Tibial nerve (tissue), 3 donors: ENCODE measurements around the gene MAP7D3.

ENCODE experiments used
- CTCF ChIP-seq, 5 experiments: fragments of 200-600 bp in 3 of 5; fragments of 450-650 bp in 2 of 5; sonication (generic) in 3 of 5; IDR thresholded peaks; one replicate each; pipeline ENCODE4 v1.5.1; 2016 to 2019; ENCODE audit warnings: antibody characterized with exemption in 5 of 5, mild to moderate bottlenecking in 3 of 5, moderate library complexity in 2 of 5
- POLR2A ChIP-seq, 2 donors: fragments of 450-650 bp; IDR thresholded peaks; one replicate each; pipeline ENCODE4 v1.6.1; 2017; ENCODE audit warnings: antibody characterized with exemption in 2 of 2, mild to moderate bottlenecking in 2 of 2, moderate library complexity in 2 of 2

- no peak for TF ChIP-seq CTCF (IDR thresholded peaks at IDR 0.05)
- no peak for TF ChIP-seq POLR2A (IDR thresholded peaks at IDR 0.05)
Observed at GRCh38 chrX:136193771-136194170, 57.4 kb downstream of the MAP7D3 start.
